Fibroblast of skin of left biceps (primary cell): ENCODE results near the gene FBXO8.

Experiments
- DNase-seq, 2 experiments: peaks; one replicate each; pipeline ENCODE4 v3.0.0-alpha.2; 2013; ENCODE audit warnings: low read depth in 2 of 2

Gene FBXO8

GRCh38 chr4:174245714-174246113 lies 37.8 kb downstream of the FBXO8 start:
- no peak for DNase-seq

DNA sequence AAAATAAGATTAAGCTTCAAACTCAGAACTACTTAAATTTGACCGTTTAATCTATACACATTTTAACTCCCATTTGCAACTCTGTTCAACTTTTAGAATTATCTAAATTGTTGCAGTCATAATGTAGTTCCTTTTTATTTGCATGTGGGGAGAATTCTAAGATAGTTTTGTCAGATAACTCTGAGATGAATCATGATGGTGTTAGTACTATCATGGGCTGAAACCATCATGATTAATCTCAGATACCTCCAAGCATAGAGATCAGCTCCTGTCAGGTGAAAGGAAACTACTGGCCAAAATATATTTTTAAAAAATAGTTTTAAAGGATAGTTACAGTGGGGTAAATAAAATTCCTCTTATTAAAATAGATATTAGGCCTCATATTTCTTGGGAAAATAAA lies 39.0 kb downstream of the FBXO8 start:
- no peak for DNase-seq

DNA sequence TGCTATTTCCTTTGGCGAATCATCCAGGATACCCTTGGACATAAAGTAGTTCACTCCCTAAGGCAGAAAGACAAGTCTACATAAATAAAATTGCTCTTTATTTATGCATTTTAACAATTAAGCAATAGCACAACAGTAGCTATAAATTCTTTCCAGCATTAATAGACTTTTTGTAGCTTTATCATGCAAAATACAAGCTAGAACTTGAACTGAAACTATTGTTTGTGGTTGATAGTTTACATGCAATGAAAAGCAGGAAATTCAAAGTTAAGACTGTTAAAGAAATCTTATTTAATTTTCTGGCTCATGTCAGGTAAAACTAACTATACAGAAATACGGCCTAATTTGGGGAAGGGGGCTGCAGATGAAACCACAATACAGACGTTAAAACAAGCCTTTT lies 42.3 kb downstream of the FBXO8 start:
- no peak for DNase-seq

GRCh38 chr4:174236359-174236758 lies 47.1 kb downstream of the FBXO8 start:
- no peak for DNase-seq

- no peak for DNase-seq
These were observed 52.8 kb downstream of the FBXO8 start for GRCh38 chr4:174230680-174231079.

GRCh38 chr4:174230148-174230547 lies 53.3 kb downstream of the FBXO8 start:
- no peak for DNase-seq

GRCh38 chr4:174228988-174229387 lies 54.5 kb downstream of the FBXO8 start:
- no peak for DNase-seq

DNA sequence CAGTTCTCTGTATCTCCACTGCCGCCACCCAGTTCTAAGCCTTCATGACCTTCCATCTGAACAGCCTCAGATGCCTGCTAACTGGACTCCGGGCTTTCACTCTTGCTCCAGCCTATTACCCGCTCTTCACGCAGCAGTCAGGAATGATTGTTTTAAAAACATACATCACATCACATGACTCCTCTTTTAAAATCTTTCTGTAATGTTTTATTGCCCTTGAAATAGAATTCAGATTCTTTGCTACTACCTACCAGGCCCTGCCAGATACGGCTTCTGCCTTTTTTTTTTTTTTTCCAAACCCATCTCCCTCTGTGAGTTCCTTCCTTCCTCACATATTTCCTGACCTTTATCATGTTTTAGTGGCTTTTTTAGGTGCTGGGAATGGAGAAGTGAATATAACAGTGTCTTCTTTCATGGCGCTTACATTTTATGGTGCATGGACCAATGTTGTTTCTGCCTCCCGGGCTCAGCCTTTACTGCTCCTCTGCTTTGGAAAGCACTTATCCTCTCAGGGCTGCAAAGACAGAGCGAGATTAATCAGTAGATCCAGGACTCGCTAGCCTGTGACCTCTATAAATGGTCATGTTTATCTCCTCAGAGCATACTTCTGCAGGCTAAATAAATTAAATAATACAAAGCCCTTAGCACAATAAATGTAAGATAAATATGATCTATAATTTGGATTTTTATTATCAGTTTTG lies 58.0 kb downstream of the FBXO8 start:
- no peak for DNase-seq

DNA sequence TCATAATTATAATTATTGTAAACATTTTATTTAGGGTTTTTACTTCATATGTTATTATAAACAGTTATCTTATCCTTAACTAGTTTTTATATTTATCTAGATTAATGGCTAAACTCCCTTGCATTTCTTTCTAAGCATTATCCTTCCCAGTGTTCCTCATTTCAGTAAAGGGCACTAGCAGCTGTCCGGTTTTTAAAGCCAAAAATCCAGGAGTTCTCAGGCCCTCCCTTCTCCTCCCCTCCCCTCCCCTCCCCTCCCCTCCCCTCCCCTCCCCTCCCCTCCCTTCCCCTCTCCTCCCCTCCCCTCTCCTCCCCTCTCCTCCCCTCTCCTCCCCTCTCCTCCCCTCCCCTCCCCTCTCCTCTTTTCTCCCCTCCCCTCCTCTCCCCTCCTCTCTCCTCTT lies 58.9 kb downstream of the FBXO8 start:
- DNase-seq = no peak

DNA sequence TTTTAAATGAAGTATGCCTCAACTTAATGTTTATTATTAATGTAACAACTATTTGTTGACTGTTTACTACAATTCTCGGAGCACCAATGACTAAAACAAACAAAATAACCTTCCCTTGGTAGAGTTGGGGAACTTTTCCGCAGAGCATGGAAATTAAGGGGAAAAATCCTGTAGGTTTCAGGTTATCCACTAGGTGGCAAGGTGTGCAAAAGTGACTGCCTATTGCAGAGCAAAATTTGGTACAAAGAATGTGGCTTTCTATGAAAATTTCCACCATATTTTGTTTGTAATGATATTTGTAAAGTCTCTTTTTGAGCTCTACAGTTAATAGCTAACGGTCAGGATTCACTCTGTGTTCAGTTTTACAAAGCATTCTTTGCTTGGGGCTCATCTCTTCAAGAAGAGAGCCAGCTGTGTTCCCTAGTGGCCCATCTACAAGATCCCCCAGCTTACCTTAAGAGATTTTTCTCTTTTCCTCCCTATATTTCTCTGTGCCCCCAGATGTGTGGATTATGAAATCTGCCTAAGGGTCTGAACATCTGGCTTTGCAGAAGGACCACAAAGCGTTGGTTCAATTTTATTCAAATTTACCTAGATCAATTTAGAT lies 61.1 kb downstream of the FBXO8 start:
- DNase-seq = no peak

DNA sequence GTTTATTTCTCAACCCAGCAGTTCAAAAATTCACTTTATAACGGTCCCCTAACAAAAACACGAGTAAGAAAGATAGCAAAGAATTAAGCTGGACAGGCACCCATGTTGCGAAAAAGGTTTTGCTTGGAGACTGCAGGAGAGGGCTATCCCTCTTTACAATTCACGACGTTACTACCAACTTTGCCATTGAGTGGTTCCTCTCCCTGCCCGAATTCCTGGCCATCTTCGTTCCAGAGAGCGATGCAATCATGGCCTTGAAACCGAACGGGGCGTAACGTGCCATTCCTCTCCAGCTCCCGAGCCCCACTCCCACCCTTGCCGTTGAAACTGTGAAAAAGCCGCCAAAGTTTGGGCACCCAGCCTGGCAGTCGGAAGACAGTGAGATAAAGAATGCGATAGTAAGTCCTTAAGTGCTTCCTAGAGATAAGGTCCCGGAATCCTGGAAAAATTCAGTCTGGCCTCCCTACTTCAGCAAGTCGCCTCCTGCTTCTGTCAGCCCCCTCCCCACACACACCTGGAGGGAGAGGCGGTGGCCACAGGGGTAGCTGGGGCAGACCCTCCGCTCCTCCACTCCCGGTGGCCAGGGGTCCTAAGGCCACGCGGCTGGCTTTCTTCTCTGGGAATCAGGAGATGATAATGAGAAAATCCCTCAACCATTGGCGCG lies 65.2 kb downstream of the FBXO8 start:
- no peak for DNase-seq

DNA sequence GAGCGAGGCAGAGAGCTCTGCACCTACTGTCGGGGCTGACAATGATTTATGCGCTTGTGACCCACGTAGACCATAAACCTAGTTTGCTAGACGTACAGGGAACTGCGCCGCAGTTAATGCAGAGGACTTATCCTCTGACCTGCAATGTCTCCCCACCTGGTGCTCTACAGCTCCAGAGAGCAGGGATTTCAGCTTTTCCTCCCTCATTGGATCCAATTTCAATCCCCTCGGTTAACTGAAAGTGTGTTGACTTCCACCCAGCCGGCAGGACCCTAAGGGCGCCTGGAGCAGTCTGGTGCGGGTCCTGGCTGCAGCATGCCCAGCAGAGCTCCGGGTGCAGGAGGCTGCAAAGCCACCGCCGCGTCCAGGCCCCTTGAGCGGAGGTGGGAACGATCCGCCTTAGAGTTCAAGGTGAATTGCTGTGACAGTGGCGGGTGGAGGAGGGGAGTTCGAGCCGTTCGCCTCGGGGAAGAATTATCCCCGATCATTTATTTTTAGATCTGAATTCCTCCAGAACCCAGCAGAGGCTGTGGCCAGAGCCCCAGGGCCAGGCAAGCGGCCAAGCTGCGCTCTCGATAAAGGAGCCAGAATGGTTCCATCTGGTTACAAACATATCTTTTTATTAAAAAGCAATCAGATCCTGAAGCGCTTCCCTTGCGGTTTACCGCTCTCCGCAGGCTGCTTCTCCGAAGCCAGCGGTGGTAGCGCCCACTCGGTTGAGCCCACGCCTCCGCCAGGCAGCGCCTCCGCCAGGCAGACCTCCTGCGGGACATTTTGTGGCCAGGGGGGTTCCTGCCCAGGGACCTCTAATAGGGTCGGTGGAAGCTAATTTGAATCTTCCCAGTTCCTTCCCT lies 66.0 kb downstream of the FBXO8 start:
- DNase-seq = peak; percentile 65 to 71

GRCh38 chr4:174216799-174217272 lies 66.6 kb downstream of the FBXO8 start:
- no peak for DNase-seq

- no peak for DNase-seq
These were observed 67.3 kb downstream of the FBXO8 start for GRCh38 chr4:174215961-174216680.

GRCh38 chr4:174215057-174215456 lies 68.4 kb downstream of the FBXO8 start:
- DNase-seq = no peak

GRCh38 chr4:174214101-174214878 lies 69.2 kb downstream of the FBXO8 start:
- no peak for DNase-seq

GRCh38 chr4:174213731-174214100 lies 69.8 kb downstream of the FBXO8 start:
- DNase-seq = no peak

- DNase-seq = no peak
These were observed 71.4 kb downstream of the FBXO8 start for GRCh38 chr4:174212061-174212460.

GRCh38 chr4:174211622-174212044 lies 71.8 kb downstream of the FBXO8 start:
- DNase-seq = no peak

DNA sequence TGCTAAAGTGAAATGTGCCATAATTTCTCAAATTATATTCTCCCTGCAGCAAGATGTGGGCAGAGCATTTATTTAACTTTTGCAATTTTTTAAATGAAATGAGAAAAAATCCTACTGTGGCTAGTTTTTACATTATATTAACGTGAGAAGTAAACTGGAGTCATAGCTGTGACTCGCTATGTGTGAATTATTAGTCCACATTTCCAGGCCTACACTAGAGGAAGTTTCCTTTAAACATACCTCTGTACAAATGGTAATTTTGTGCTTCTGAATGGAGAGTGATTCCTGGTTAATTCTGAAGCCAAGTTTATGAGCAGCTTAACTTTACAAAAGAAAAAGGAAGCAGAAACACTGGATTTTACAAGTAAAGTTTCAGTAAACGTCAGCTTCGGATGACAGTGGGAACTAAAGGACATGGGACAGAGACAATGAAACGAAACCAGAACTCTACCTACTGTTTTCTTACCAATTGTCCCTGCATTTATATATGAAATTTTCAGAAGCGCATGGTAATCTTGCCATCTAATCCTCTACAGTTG lies 72.4 kb downstream of the FBXO8 start:
- DNase-seq = peak in 1 of 2 experiments; percentile 9
